Effector memory CD8-positive, alpha-beta T cell (primary cell): ENCODE data around the gene DDR2.

Source experiments
- ATAC-seq: fragments of 150-1000 bp; cut with Tn5 transposase; replicated peaks from 2 replicates; pipeline ENCODE4 v1.10.0; 2021; ENCODE audit warnings: mild to moderate bottlenecking, moderate library complexity
- DNase-seq, 3 experiments: peaks; one replicate each; pipeline ENCODE4 v3.0.0; 2021
- H3K27ac Mint-ChIP-seq, 2 donors: one replicate each; pipeline ENCODE4 v1.8.0; 2022; ENCODE audit warnings: mild to moderate bottlenecking in 2 of 2, mixed read lengths in 2 of 2, moderate library complexity in 2 of 2
- H3K27me3 Mint-ChIP-seq, 2 donors: one replicate each; pipeline ENCODE4 v1.8.0; 2022; ENCODE audit warnings: mixed read lengths in 2 of 2
- H3K36me3 Mint-ChIP-seq: one replicate; pipeline ENCODE4 v1.8.0; 2022; ENCODE audit warnings: mild to moderate bottlenecking, moderate library complexity, mixed read lengths; ENCODE audit not compliant: insufficient read depth
- H3K4me1 Mint-ChIP-seq, 2 donors: one replicate each; pipeline ENCODE4 v1.8.0; 2022; ENCODE audit warnings: low read depth in 2 of 2, mixed read lengths in 2 of 2
- H3K4me3 Mint-ChIP-seq, 2 donors: one replicate each; pipeline ENCODE4 v1.8.0; 2022; ENCODE audit warnings: mild to moderate bottlenecking in 2 of 2, mixed read lengths in 2 of 2, moderate library complexity in 2 of 2
- H3K9me3 Mint-ChIP-seq, 2 donors: one replicate each; pipeline ENCODE4 v1.8.0; 2022; ENCODE audit warnings: mixed read lengths in 2 of 2

Gene DDR2

GRCh38 chr1:162616848-162617247 lies 15.4 kb upstream of the DDR2 start:
- H3K4me1 Mint-ChIP-seq, result no peaks in the 10 kb centered on the region
- H3K27me3 Mint-ChIP-seq, result no peaks in the 10 kb centered on the region
- H3K9me3 Mint-ChIP-seq, result peaks cover 0 to 6% of the 10 kb centered on the region in 2 donors
- H3K4me3 Mint-ChIP-seq, result no peak overlapping the region
- ATAC-seq, result no peak
- DNase-seq, result no peak
- peaks cover 6% of the 10 kb centered on the region for H3K36me3 Mint-ChIP-seq
- no peak overlapping the region for H3K27ac Mint-ChIP-seq

- H3K27me3 Mint-ChIP-seq, result no peaks in the 10 kb centered on the region
- H3K27ac Mint-ChIP-seq, result no peak overlapping the region
- no peaks in the 10 kb centered on the region for H3K4me1 Mint-ChIP-seq
- H3K4me3 Mint-ChIP-seq, result no peak overlapping the region
- H3K36me3 Mint-ChIP-seq, result peaks cover 3% of the 10 kb centered on the region
- ATAC-seq (no peak), DNase-seq (no peak)
- H3K9me3 Mint-ChIP-seq, result peaks cover 0 to 6% of the 10 kb centered on the region in 2 donors
These were observed 14.8 kb upstream of the DDR2 start for GRCh38 chr1:162617513-162617912.

GRCh38 chr1:162619076-162619475 lies 13.2 kb upstream of the DDR2 start:
- H3K4me3 Mint-ChIP-seq, result no peak overlapping the region
- no peaks in the 10 kb centered on the region for H3K36me3 Mint-ChIP-seq
- H3K27me3 Mint-ChIP-seq, result peaks cover 0 to 5% of the 10 kb centered on the region in 2 donors
- H3K9me3 Mint-ChIP-seq, result peaks cover 0 to 6% of the 10 kb centered on the region in 2 donors
- no peak overlapping the region for H3K27ac Mint-ChIP-seq
- DNase-seq (no peak), ATAC-seq (no peak)
- H3K4me1 Mint-ChIP-seq, result no peaks in the 10 kb centered on the region

GRCh38 chr1:162621256-162621655 lies 11.0 kb upstream of the DDR2 start:
- peaks cover 0 to 13% of the 10 kb centered on the region in 2 donors for H3K27me3 Mint-ChIP-seq
- ATAC-seq (no peak), DNase-seq (no peak)
- H3K27ac Mint-ChIP-seq, result no peak overlapping the region
- H3K4me3 Mint-ChIP-seq, result no peak overlapping the region
- H3K9me3 Mint-ChIP-seq, result peaks cover 0 to 6% of the 10 kb centered on the region in 2 donors
- H3K36me3 Mint-ChIP-seq, result no peaks in the 10 kb centered on the region
- no peaks in the 10 kb centered on the region for H3K4me1 Mint-ChIP-seq

- Mint-ChIP-seq H3K9me3 (no peaks in the 10 kb centered on the region), H3K4me1 (no peaks in the 10 kb centered on the region), H3K36me3 (no peaks in the 10 kb centered on the region), H3K27ac (no peak overlapping the region), H3K27me3 (peaks cover 8 to 20% of the 10 kb centered on the region in 2 donors), H3K4me3 (no peak overlapping the region)
- no peak for ATAC-seq
- no peak for DNase-seq
These were observed 6.6 kb upstream of the DDR2 start for GRCh38 chr1:162625679-162626078.

- Mint-ChIP-seq H3K4me1 (no peaks in the 10 kb centered on the region), H3K9me3 (no peaks in the 10 kb centered on the region), H3K27ac (no peak overlapping the region), H3K27me3 (peaks cover 8 to 20% of the 10 kb centered on the region in 2 donors), H3K4me3 (no peak overlapping the region), H3K36me3 (no peaks in the 10 kb centered on the region)
- ATAC-seq (no peak), DNase-seq (no peak)
These were observed 6.2 kb upstream of the DDR2 start for GRCh38 chr1:162626094-162626493.

- H3K4me1 Mint-ChIP-seq, result no peaks in the 10 kb centered on the region
These were observed 5.5 kb upstream of the DDR2 start for GRCh38 chr1:162626761-162627160.

GRCh38 chr1:162627662-162628296 lies 4.5 kb upstream of the DDR2 start:
- Mint-ChIP-seq H3K36me3 (no peaks in the 10 kb centered on the region), H3K4me3 (no peak overlapping the region), H3K27ac (no peak overlapping the region), H3K27me3 (peaks cover 14 to 28% of the 10 kb centered on the region in 2 donors), H3K4me1 (peaks cover 0 to 2% of the 10 kb centered on the region in 2 donors), H3K9me3 (no peaks in the 10 kb centered on the region)
- no peak for ATAC-seq
- DNase-seq, result peak in 1 of 3 experiments; percentile 4

More at GRCh38 chr1:162626761-162627160, 5.5 kb upstream of the DDR2 start:
- Mint-ChIP-seq H3K27me3 (peaks cover 14 to 27% of the 10 kb centered on the region in 2 donors), H3K4me3 (no peak overlapping the region), H3K9me3 (no peaks in the 10 kb centered on the region), H3K36me3 (no peaks in the 10 kb centered on the region), H3K27ac (no peak overlapping the region)
- ATAC-seq (no peak), DNase-seq (no peak)

- Mint-ChIP-seq H3K36me3 (peaks cover 2% of the 10 kb centered on the region), H3K4me1 (peaks cover 0 to 4% of the 10 kb centered on the region in 2 donors), H3K27ac (no peak overlapping the region), H3K9me3 (no peaks in the 10 kb centered on the region), H3K27me3 (peaks cover 14 to 22% of the 10 kb centered on the region in 2 donors), H3K4me3 (no peak overlapping the region)
- DNase-seq (no peak), ATAC-seq (no peak)
These were observed 3.1 kb upstream of the DDR2 start for GRCh38 chr1:162629077-162629627.

- no peaks in the 10 kb centered on the region for H3K9me3 Mint-ChIP-seq
- no peak overlapping the region for H3K4me3 Mint-ChIP-seq
These were observed 2.6 kb upstream of the DDR2 start for GRCh38 chr1:162629651-162630050.

GRCh38 chr1:162631546-162632191 lies 595 bp upstream of the DDR2 start:
- Mint-ChIP-seq H3K4me1 (peaks cover 0 to 4% of the 10 kb centered on the region in 2 donors), H3K4me3 (no peak overlapping the region), H3K9me3 (no peaks in the 10 kb centered on the region), H3K27ac (no peak overlapping the region), H3K27me3 (peaks cover 14 to 15% of the 10 kb centered on the region in 2 donors), H3K36me3 (peaks cover 2% of the 10 kb centered on the region)
- no peak for DNase-seq
- ATAC-seq, result no peak

More at GRCh38 chr1:162629651-162630050, 2.6 kb upstream of the DDR2 start:
- no peak overlapping the region for H3K27ac Mint-ChIP-seq
- ATAC-seq, result no peak
- H3K27me3 Mint-ChIP-seq, result peaks cover 14 to 17% of the 10 kb centered on the region in 2 donors
- H3K4me1 Mint-ChIP-seq, result peaks cover 0 to 4% of the 10 kb centered on the region in 2 donors
- no peak for DNase-seq
- H3K36me3 Mint-ChIP-seq, result peaks cover 2% of the 10 kb centered on the region

- Mint-ChIP-seq H3K27me3 (peaks cover 6 to 8% of the 10 kb centered on the region in 2 donors), H3K27ac (no peak overlapping the region), H3K9me3 (no peaks in the 10 kb centered on the region), H3K4me1 (peaks cover 0 to 4% of the 10 kb centered on the region in 2 donors), H3K36me3 (peaks cover 2% of the 10 kb centered on the region), H3K4me3 (no peak overlapping the region)
- ATAC-seq, result no peak
- DNase-seq, result no peak
These were observed 425 bp downstream of the DDR2 start for GRCh38 chr1:162632698-162633080.

GRCh38 chr1:162633081-162633762 lies 958 bp downstream of the DDR2 start:
- no peak overlapping the region for H3K27ac Mint-ChIP-seq
- peaks cover 2% of the 10 kb centered on the region for H3K36me3 Mint-ChIP-seq
- no peaks in the 10 kb centered on the region for H3K9me3 Mint-ChIP-seq
- ATAC-seq, result no peak
- H3K27me3 Mint-ChIP-seq, result peaks cover 6 to 8% of the 10 kb centered on the region in 2 donors
- no peak for DNase-seq
- peaks cover 0 to 4% of the 10 kb centered on the region in 2 donors for H3K4me1 Mint-ChIP-seq
- no peak overlapping the region for H3K4me3 Mint-ChIP-seq
